HG03378 (cell line): ENCODE measurements around the gene UBA6.
"Not testable (repeated sequence)": the region's sequence is repeated elsewhere in the genome, so short reads cannot be mapped to it uniquely, and the experiment has no call there.

Experiments
- ATAC-seq: cut with Tn5 transposase; IDR thresholded peaks from one replicate; pipeline ENCODE4 v1.9.1; 2021; ENCODE audit warnings: mild to moderate bottlenecking, moderate library complexity; ENCODE audit not compliant: unreplicated experiment

Gene UBA6

GRCh38 chr4:67674098-67674497, 26.9 kb downstream of the UBA6 start:
- ATAC-seq: no peak

DNA sequence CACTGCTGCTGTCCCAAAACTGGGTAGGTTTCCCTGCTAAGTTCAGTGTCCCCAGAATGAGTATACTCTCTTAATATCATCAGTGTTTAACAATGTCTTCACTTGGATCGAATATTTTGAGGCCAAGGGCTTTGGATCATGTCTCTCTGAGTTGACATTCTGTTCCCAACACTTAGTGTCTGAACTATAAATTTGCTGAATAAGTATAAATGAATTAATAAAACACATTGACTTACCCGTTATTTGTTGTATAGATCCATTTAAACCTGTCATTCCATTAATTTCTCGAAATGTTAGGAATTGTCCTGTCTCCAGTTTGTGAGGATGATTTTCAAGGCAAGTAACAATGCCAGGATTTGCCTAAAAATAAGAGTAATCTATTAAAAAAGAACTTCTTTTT, 32.6 kb downstream of the UBA6 start:
- ATAC-seq: no peak

DNA sequence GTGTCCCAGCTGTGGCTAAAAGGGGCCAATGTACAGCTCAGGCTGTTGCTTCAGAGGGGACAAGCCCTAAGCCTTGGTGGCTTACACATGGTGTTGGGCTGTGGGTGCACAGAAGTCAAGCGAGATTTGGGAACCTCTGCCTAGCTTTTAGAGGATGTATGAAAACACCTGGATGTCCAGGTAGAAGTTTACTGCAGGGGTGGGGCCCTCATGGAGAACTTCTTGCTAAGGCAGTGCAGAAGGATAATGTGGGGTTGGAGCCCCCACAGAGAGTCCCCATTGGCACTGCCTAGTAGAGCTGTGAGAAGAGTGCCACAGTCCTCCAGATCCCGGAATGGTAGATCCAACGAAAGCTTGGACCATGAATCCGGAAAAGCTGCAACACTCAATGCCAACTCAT, 40.5 kb downstream of the UBA6 start:
- no peak for ATAC-seq

GRCh38 chr4:67659065-67659464, 41.9 kb downstream of the UBA6 start:
- no peak for ATAC-seq

GRCh38 chr4:67658302-67658701, 42.7 kb downstream of the UBA6 start:
- no peak for ATAC-seq

DNA sequence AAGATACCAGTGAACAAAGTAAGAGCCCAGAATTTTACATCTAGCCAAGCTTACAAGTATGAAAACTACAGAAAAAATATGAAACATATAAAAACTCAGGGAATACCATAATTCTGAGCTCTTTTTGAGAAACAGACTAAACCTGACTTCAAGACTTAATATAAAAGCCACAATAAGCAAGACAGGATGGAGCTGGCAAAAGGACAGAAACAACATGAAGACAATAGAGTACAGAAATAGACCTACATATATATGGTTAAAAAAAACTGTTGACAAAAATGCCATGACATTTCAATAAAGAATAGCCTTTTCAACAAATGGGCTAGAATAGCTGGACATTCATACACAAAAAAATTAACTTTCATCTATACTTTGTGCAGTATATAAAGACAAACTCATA, 49.4 kb downstream of the UBA6 start:
- ATAC-seq: no peak

DNA sequence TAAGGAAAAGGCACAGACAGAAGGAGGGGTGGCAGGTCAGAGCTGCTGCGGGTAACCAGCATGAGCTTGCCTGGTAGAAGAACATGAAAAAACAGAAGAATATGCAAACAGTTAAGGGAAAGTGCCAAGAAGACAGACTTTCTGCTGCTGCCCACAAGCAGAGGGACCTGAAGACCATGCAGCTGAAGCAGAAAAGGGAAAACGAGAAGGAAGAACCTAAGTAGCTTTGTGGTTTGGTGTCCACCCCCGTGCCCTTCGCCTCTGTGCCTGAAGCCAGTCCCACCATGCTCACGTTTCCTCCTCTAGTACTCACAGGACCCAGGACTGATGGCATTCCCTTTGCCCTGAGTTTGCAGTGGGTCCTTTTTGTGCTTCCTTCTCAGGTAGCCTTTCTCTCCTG, 62.8 kb downstream of the UBA6 start:
- no peak for ATAC-seq

DNA sequence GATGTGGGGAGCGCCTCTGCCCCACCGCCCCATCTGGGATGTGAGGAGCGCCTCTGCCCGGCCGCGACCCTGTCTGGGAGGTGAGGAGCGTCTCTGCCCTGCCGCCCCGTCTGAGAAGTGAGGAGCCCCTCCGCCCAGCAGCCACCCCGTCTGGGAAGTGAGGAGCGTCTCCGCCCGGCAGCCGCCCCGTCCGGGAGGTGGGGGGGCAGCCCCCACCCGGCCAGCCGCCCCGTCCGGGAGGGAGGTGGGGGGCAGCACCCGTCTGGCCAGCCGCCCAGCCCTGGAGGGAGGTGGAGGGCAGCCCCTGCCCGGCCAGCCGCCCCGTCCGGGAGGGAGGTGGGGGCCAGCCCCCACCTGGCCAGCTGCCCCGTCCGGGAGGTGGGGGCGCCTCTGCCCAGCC, 64.0 kb downstream of the UBA6 start:
- ATAC-seq: not testable (repeated sequence)

- no peak for ATAC-seq
Observed at GRCh38 chr4:67635331-67635730, 65.6 kb downstream of the UBA6 start.

DNA sequence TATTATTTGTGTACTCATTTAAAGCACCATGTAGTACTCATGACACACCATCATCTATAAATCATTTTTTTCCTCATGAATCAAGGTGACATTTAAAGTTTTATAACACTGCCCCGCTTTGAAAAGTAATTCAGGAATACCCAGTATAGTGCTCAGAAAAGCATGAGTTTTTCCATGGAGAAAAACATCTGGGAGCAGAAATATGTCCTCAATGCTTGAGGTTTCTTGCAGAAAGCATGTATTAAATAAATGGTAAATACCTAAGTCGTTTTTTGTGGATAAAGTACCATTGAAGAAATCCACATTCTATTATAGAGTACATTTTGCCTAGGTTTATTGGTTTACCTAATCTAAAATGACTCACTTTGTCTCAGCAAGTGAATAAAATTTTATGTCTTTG, 66.2 kb downstream of the UBA6 start:
- ATAC-seq: no peak

DNA sequence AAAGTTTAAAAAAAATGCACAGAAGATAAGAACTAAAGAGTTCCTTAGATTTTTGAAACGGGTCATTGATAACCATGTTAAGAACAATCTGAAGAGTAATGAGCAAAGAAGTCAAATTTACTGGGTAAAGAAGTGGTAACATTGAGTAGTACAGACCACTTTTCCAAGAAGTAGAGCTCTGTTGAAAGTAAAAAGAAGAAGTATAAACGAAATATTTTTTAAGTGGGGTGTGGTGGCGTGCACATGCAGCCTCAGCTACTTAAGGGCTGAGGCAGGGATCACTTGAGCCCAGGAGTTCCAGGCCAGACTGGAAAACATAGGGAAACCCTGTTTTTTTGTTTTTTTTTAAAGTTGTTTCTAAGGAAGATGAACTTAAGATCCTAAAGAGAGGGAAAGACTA, 68.5 kb downstream of the UBA6 start:
- ATAC-seq: peak; percentile 58

- ATAC-seq: no peak
Observed at GRCh38 chr4:67624939-67625338, 76.0 kb downstream of the UBA6 start.

DNA sequence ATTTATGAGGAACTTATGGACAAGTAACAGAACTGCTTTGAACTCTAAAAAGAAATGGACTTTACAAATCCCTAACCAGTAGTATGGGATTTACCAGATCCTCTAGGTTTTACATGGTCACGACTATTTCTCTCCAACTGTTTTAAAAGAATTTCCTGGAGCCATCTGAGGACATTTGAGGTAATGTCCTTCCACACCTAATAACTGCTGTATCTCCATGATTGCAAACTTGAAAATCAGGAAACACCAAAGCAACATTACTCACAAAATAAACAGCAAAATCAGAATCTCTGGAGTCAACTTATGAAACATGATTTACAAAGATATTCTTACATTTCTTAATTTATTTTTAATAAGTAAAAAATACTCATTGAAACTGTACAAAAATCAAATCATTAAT, 84.5 kb downstream of the UBA6 start:
- ATAC-seq: no peak

DNA sequence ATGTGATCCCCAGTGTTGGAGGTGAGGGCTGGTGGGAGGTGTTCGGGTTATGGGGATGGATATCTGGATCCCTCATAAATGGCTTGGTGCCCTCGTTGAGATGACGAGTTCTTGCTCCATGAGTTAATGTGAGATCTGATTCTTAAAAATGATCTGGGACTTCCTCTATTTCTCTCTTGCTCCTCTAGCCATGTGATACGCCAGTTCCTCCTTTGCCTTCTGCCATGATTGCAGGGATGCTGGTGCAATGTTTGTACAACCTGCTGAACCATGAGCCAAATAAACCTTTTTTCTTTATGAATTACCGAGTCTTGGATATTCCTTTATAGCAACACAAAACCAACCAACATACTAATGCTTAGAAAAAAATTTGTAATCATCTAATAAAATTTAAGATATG, 85.8 kb downstream of the UBA6 start:
- no peak for ATAC-seq

DNA sequence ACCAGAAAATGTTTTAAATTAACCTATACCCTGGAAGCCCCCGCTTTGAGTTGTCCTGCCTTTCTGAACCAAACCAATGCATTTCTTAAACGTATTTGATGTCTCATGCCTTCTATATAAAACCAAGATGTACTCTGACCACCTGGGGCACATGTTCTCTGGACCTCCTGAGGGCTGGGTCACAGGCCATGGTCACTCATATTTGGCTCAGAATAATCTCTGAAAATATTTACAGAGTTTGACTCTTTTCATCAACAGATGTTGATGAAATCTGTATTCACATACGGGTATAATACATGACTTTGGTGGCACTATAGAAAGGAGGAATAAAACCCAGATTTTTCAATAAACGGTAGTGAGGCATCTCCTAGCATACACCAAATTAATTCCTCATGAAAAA, 86.8 kb downstream of the UBA6 start:
- ATAC-seq: no peak

DNA sequence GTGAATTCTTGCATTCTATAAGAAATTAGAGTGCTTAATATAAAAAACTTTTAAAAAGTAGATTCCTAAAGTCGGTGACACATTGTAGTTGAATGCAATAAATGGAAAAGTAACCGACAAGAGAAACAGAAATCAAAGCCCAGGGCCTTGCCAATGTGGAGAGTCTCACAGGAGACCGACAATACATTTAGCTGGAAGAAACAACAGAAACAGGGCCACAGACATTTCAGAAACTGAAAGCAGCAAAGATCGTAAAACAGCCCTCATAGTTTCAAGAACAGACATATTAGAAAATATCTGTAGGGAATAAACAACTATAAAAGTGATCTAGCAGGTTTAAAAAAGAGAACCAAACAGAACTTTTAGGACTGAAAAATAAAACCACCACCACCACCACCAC, 92.9 kb downstream of the UBA6 start:
- ATAC-seq: no peak

DNA sequence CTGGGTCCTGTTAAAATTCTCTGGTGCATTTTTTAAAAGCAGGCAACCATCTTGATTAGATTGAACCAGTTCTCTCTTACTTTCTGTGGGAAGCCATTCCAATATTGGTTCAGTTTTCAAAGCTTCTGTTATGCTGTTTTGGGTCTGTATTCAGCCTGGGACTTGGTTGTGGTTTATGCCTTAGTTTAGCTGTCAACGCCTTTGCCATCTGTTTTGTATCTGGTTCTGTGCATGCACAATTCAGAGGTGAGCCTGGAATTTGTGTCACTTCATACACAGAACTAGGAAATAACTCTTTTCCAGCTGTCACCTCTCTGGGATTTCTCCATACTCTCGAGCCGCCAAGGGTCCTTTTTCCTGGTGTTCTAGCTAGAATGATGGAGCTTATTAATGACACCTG, 96.2 kb downstream of the UBA6 start:
- no peak for ATAC-seq

DNA sequence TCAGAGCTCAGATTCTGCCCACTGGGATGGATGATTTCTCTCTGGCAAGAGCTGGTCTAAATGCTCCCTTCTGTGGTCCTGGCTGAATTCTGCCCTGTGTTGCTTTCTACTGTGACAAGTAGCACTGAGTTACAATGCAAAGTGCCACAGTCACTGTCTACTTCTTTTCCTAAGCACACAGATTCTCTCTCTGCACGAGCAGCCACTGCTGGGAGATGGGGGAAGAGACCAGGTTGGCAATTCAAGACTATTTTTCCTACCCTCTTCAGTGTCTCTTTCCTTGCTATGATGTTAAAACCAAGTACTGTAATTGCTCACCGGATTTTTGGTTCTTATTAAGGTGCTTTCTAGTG, 97.0 kb downstream of the UBA6 start:
- no peak for ATAC-seq

DNA sequence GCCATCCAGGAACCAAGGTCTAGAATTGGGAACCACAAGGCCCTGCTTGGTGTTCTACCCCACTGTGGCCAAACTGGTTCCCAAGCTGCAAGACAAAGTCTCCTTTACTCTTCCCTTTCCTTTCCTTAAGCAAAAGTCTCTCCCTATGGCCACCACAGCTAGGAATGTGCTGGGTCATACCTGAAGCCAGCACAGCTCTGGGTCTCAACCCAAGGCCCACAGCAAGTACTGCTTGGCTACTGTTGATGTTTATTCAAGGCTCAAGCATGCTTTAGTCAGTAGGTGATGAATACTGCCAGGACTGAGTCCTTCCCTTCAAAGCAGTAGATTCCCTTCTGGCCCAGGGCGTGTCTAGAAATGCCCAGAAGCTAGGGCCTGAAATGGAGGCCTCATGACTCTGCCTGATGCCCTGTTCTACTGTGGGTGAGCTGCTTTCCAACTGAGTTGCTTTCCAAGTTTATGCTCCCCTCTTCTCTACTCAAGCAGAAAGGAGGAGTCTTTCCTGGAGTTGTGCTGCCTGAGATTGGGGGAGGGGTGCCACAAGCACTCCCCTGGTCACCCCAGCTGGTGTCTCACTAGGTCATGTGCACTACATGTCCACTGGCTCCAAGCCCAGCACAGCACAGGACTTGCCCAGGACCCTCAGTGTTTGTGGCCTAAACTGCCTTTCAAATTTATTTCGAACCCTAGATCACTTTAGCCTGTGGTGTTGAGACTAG, 97.5 kb downstream of the UBA6 start:
- no peak for ATAC-seq

- ATAC-seq: no peak
Observed at GRCh38 chr4:67593741-67594175, 107.2 kb downstream of the UBA6 start.

DNA sequence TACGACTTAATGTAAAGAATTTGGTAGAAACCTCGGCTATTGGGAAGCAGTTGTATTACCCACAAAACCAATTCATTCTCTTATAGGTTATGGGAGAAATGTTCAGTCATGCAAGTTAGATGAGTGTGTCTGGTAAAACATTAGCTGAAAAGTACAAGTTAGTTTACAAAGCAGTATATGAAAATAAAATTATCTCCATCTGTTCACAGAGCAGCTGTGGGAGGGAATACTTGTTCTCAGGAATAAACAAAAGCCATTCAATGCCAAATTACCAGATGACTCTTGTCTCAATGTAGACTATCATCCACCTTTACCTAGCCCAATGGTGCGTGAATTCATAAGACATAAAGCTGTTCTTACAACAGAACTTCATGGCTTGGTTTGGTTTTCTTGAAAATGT, 113.8 kb downstream of the UBA6 start:
- ATAC-seq: no peak

DNA sequence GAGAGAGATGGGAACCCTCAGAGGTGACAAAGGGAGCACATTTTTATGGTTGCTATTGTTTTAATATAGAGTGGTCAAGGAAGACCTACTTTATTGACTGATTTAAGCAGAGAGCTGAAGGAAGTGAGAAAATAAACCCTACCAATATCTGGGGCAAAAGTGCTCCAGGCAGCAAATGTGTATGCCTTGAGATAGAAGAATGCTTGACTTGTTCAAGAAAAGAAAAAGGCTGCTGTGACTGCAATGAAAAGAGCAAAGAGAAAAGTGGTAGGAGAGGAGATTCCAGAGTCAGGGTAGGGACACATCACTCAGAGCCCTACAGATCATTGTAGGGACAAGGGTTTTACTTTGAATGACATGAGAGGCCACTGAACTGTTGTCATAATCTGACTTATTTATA, 116.5 kb downstream of the UBA6 start:
- no peak for ATAC-seq

DNA sequence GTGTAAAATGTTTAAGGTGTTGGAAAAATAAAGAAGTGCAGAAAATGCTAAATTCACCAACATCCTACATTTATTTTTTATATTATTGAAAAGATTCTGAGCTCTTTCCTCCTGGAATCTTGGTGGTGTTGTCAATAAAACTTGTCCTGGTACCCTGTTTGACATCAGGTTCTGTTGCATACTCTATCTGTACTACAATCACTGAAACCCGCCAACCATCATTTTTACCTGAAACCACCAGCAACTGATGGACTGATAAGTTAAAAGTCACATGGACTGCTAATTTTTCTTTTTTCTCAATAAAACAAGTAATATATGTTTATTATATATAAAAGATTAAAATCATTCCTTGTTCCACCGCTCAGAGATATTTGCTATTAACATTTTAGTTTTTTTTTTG, 119.0 kb downstream of the UBA6 start:
- no peak for ATAC-seq
